H1 (cell line): Measurements from ENCODE around the gene DENND1A. TPM values are rescaled to one million over a fixed set of nuclear protein-coding genes. Genes with fewer than 3 reads are reported as not detected.

Experiments
- CTCF ChIA-PET: fragments of 300-600 bp; sonication (Branson Sonifier 250); formaldehyde crosslinking; loops from one replicate; lab custom pipeline; 2021; ENCODE audit not compliant: partially characterized antibody; lab: Charles Lee
- POLR2A ChIA-PET: fragments of 300-600 bp; sonication (Branson Sonifier 250); formaldehyde crosslinking; loops from one replicate; lab custom pipeline; 2021; ENCODE audit warnings: inconsistent platforms; ENCODE audit not compliant: partially characterized antibody; lab: Charles Lee
- DNase-seq, 2 experiments: peaks; one replicate each; pipeline versions ENCODE4 v3.0.0 to v3.0.0-alpha.2; 2010 to 2022; ENCODE audit warnings: low spot score in 2 of 2, low read depth in 1 of 2, mixed read lengths in 1 of 2
- FAIRE-seq: peaks from 2 replicates; lab custom pipeline; 2011; peaks lifted over from hg19 to GRCh38; lab: Jason Lieb, UNC
- H2AFZ ChIP-seq: 2 replicates; pipeline ENCODE4 v1.8.1; 2012; ENCODE audit warnings: low read length, inconsistent platforms
- H2AK5ac ChIP-seq: 2 replicates; pipeline ENCODE4 v1.6.1; 2013; ENCODE audit warnings: low read depth, low read length
- H2BK120ac ChIP-seq: replicated peaks from 2 replicates; pipeline ENCODE3; 2013; ENCODE audit warnings: low read depth, low read length, inconsistent platforms
- H2BK12ac ChIP-seq: 2 replicates; pipeline ENCODE4 v1.6.1; 2013; ENCODE audit warnings: low read depth, low read length
- H2BK15ac ChIP-seq: 2 replicates; pipeline ENCODE4 v1.6.1; 2013; ENCODE audit warnings: low read length
- H2BK20ac ChIP-seq: 2 replicates; pipeline ENCODE4 v1.6.1; 2013; ENCODE audit warnings: low read length
- H2BK5ac ChIP-seq: 2 replicates; pipeline ENCODE4 v1.6.1; 2013; ENCODE audit warnings: low read depth, low read length
- H3K14ac ChIP-seq: 2 replicates; pipeline ENCODE4 v1.6.1; 2013; ENCODE audit warnings: inconsistent platforms; ENCODE audit not compliant: insufficient read length
- H3K18ac ChIP-seq: 2 replicates; pipeline ENCODE4 v1.6.1; 2013; ENCODE audit warnings: low read length; ENCODE audit errors: extremely low read depth
- H3K23ac ChIP-seq: 2 replicates; pipeline ENCODE4 v1.6.1; 2013; ENCODE audit warnings: inconsistent platforms; ENCODE audit not compliant: insufficient read length
- H3K23me2 ChIP-seq: 2 replicates; pipeline ENCODE4 v1.6.1; 2013; ENCODE audit warnings: low read depth, low read length
- H3K27ac ChIP-seq: 2 replicates; pipeline ENCODE4 v1.6.1; 2011; ENCODE audit warnings: low read depth, low read length, inconsistent platforms
- H3K27me3 ChIP-seq, 4 experiments: replicated peaks in 1 of 4; 1 replicate in 1 of 4; 2 replicates in 3 of 4; pipeline versions ENCODE4 v1.6.1 to v1.8.1; 2011 to 2013; ENCODE audit warnings: low read length in 3 of 4, mild to moderate bottlenecking in 3 of 4, inconsistent platforms in 2 of 4, mixed read lengths in 2 of 4, moderate library complexity in 1 of 4; ENCODE audit not compliant: control insufficient read depth in 3 of 4, insufficient read depth in 3 of 4; ENCODE audit errors: extremely low read depth in 1 of 4
- H3K36me3 ChIP-seq, 4 experiments: 2 replicates each; pipeline versions ENCODE4 v1.6.1 to v1.8.1; 2011 to 2013; ENCODE audit warnings: mild to moderate bottlenecking in 4 of 4, low read length in 3 of 4, moderate library complexity in 2 of 4, control low read depth in 1 of 4, inconsistent platforms in 1 of 4; ENCODE audit not compliant: insufficient read depth in 4 of 4, control insufficient read depth in 2 of 4
- H3K4ac ChIP-seq: replicated peaks from 2 replicates; pipeline ENCODE3; 2013; ENCODE audit warnings: low read length, low read depth, mixed read lengths, inconsistent platforms; ENCODE audit not compliant: insufficient read length
- H3K4me1 ChIP-seq, 4 experiments: replicated peaks in 1 of 4; 1 replicate in 1 of 4; 2 replicates in 3 of 4; pipeline versions ENCODE4 v1.6.1 to v1.8.1; 2011 to 2013; ENCODE audit warnings: low read length in 3 of 4, inconsistent platforms in 2 of 4, mixed read lengths in 1 of 4; ENCODE audit not compliant: insufficient read depth in 4 of 4, control insufficient read depth in 3 of 4
- H3K4me2 ChIP-seq, 2 experiments: 2 replicates each; pipeline versions ENCODE4 v1.6.1 to v1.8.1; 2011 to 2013; ENCODE audit warnings: low read depth in 2 of 2, low read length in 2 of 2, control low read depth in 1 of 2, inconsistent platforms in 1 of 2, mild to moderate bottlenecking in 1 of 2; ENCODE audit not compliant: insufficient read depth in 1 of 2
- H3K4me3 ChIP-seq, 4 experiments: fragments of 200-600, 300-600 bp in 1 of 4; sonication (generic), shearing (Covaris generic), sonication (Bioruptor Twin) in 1 of 4; 2 replicates each; pipeline versions ENCODE4 v1.5.1 to v1.8.1; 2011 to 2016; ENCODE audit warnings: low read length in 4 of 4, low read depth in 3 of 4, control low read depth in 2 of 4, inconsistent platforms in 2 of 4, mild to moderate bottlenecking in 2 of 4, mixed read lengths in 1 of 4, moderate library complexity in 1 of 4; ENCODE audit not compliant: insufficient read depth in 2 of 4; ENCODE audit errors: extremely low read depth in 1 of 4
- H3K56ac ChIP-seq: replicated peaks from 2 replicates; pipeline ENCODE3; 2013; ENCODE audit warnings: low read depth, mild to moderate bottlenecking, mixed read lengths, low read length, inconsistent platforms; ENCODE audit not compliant: insufficient read length
- H3K79me1 ChIP-seq: 2 replicates; pipeline ENCODE4 v1.6.1; 2013; ENCODE audit warnings: low read depth, low read length, control low read depth
- H3K79me2 ChIP-seq, 2 experiments: 2 replicates each; pipeline versions ENCODE4 v1.6.1 to v1.8.1; 2012 to 2013; ENCODE audit warnings: low read length in 2 of 2, mild to moderate bottlenecking in 2 of 2, inconsistent platforms in 1 of 2; ENCODE audit not compliant: insufficient read depth in 2 of 2, control insufficient read depth in 1 of 2
- H3K9ac ChIP-seq, 4 experiments: replicated peaks in 1 of 4; 1 replicate in 1 of 4; 2 replicates in 3 of 4; pipeline versions ENCODE4 v1.6.1 to v1.8.1; 2011 to 2013; ENCODE audit warnings: low read depth in 3 of 4, low read length in 3 of 4, control low read depth in 2 of 4, mild to moderate bottlenecking in 2 of 4, moderate library complexity in 2 of 4, inconsistent platforms in 1 of 4; ENCODE audit errors: extremely low read depth in 1 of 4
- H3K9me3 ChIP-seq, 2 experiments: 2 replicates each; pipeline versions ENCODE4 v1.6.1 to v1.8.1; 2012 to 2013; ENCODE audit warnings: mild to moderate bottlenecking in 2 of 2, moderate library complexity in 2 of 2, control low read depth in 1 of 2, inconsistent platforms in 1 of 2, low read depth in 1 of 2, low read length in 1 of 2, mixed read lengths in 1 of 2; ENCODE audit not compliant: insufficient read depth in 2 of 2
- H4K20me1 ChIP-seq, 2 experiments: replicated peaks in 1 of 2; 2 replicates each; pipeline versions ENCODE3 to v1.8.1; 2011 to 2013; ENCODE audit warnings: inconsistent platforms in 2 of 2, low read length in 2 of 2, mild to moderate bottlenecking in 1 of 2; ENCODE audit not compliant: insufficient read depth in 2 of 2, control insufficient read depth in 1 of 2
- H4K5ac ChIP-seq: 2 replicates; pipeline ENCODE4 v1.6.1; 2013; ENCODE audit warnings: low read length, low read depth, mixed read lengths, inconsistent platforms; ENCODE audit not compliant: insufficient read length
- H4K8ac ChIP-seq: 2 replicates; pipeline ENCODE4 v1.8.0; 2013; ENCODE audit warnings: mild to moderate bottlenecking, moderate library complexity, low read length, inconsistent platforms; ENCODE audit not compliant: insufficient read depth; ENCODE audit errors: extremely low read depth
- H4K91ac ChIP-seq: replicated peaks from 2 replicates; pipeline ENCODE3; 2013; ENCODE audit warnings: low read length, mixed read lengths, inconsistent platforms; ENCODE audit not compliant: insufficient read length
- BACH1 ChIP-seq: IDR thresholded peaks from 2 replicates; pipeline ENCODE4 v1.6.1; 2012; ENCODE audit warnings: low read length, improper control_type of control experiment
- KDM4A ChIP-seq: IDR thresholded peaks from one replicate; pipeline ENCODE4 v1.7.1; 2012; ENCODE audit warnings: low read depth, mild to moderate bottlenecking, moderate library complexity, low read length, inconsistent platforms; ENCODE audit not compliant: severe bottlenecking
- RFX5 ChIP-seq: IDR thresholded peaks from 2 replicates; pipeline ENCODE4 v1.6.1; 2011; ENCODE audit warnings: low read depth, low read length, improper control_type of control experiment, borderline replicate concordance
- SP1 ChIP-seq: IDR thresholded peaks from 2 replicates; pipeline ENCODE4 v1.6.1; 2011; ENCODE audit warnings: low read depth, low read length
- SP2 ChIP-seq: IDR thresholded peaks from 2 replicates; pipeline ENCODE4 v1.6.1; 2012; ENCODE audit warnings: mild to moderate bottlenecking, low read length, inconsistent platforms
- SRF ChIP-seq: IDR thresholded peaks from 2 replicates; pipeline ENCODE4 v1.6.1; 2011; ENCODE audit warnings: mild to moderate bottlenecking, low read depth, low read length, moderate library complexity
- WGBS, 2 experiments: shearing (Covaris generic) in 1 of 2; methylation state at CpG; one replicate each; pipeline versions ENCODE4 v1.1.6 to v1.1.7; 2013 to 2015; ENCODE audit warnings: low lambda C conversion rate in 2 of 2, mixed read lengths in 2 of 2, inconsistent platforms in 1 of 2, low coverage in 1 of 2, missing lambda C conversion rate in 1 of 2; ENCODE audit not compliant: insufficient replicate concordance in 2 of 2, insufficient coverage in 1 of 2, insufficient read length in 1 of 2; ENCODE audit errors: extremely low coverage in 1 of 2, missing lambda C conversion rate in 1 of 2; 5-methylcytosine and 5-hydroxymethylcytosine counted together
- polyA plus RNA-seq, 7 experiments: library from polyadenylated mRNA; depleted of rRNA in 3 of 7; stranded (reverse) in 5 of 7; unstranded in 2 of 7; fragments of >200 nt in 5 of 7; fragments of 200-250 nt in 2 of 7; gene quantifications; 1 replicate in 5 of 7; 2 replicates in 1 of 7; 4 replicates in 1 of 7; pipeline versions ENCODE4 v1.2.1 to v1.2.3, GENCODE V29; 2011 to 2013; ENCODE audit warnings: missing spikeins in 2 of 7, mixed read lengths in 2 of 7
- total RNA-seq: library from RNA; stranded (reverse); fragmentation: NEBNext Ultra II Directional; extraction: Animal tissue kit (Norgen Biotek cat#: 25700); gene quantifications from 2 replicates; pipeline ENCODE4 v1.2.1, GENCODE V29; 2021
- TF ChIP-seq, protein P1 (sequence below): IDR thresholded peaks from 2 replicates; pipeline ENCODE4 v1.6.1; 2012; ENCODE audit warnings: low read length, inconsistent platforms

Gene DENND1A
- total and polyA plus RNA-seq, 2 of the 8 experiments (the other 6 are each of a cell fraction or from before 2014, with no cell fraction given), result 24.1 to 26.4 TPM

DNA sequence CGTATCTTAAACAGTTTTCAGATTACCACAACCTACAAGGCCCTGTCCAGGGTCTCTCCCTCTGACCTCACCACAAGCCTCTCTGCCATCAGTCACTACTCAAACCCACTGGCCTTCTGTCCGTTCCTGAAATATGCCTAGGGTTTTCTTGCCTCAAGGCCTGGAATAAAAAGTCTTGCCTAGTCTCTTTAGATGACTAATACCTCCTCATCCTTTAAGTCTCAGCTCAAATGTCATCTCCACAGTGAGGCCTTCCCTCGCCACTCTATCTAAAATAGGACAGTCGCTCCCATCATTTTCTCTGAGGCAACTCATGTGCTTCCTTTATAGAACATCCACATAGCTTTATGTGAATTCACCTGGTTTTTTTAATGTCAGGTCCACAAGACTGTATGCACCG is 5.2 kb downstream of the DENND1A start:
- no peak overlapping the region for H3K27ac ChIP-seq
- TF ChIP-seq BACH1 (no peak), RFX5 (no peak), SP1 (no peak), SRF (no peak), KDM4A (no peak), SP2 (no peak)
- TF ChIP-seq, protein P1, sequence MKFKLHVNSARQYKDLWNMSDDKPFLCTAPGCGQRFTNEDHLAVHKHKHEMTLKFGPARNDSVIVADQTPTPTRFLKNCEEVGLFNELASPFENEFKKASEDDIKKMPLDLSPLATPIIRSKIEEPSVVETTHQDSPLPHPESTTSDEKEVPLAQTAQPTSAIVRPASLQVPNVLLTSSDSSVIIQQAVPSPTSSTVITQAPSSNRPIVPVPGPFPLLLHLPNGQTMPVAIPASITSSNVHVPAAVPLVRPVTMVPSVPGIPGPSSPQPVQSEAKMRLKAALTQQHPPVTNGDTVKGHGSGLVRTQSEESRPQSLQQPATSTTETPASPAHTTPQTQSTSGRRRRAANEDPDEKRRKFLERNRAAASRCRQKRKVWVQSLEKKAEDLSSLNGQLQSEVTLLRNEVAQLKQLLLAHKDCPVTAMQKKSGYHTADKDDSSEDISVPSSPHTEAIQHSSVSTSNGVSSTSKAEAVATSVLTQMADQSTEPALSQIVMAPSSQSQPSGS, result no peak
- no peak overlapping the region for H3K18ac ChIP-seq

More for the DNA sequence above, 5.2 kb downstream of the DENND1A start:
- H2BK20ac ChIP-seq, result no peak overlapping the region
- POLR2A ChIA-PET, result interaction anchor here (1.0 kb wide), 1 partner anchor 58 kb away, joined by 3 read pairs; no protein-coding TSS in a partner anchor
- H3K4me1 ChIP-seq, result peaks cover 16 to 25% (median 23%) of the 10 kb centered on the region in 4 experiments; a peak in 6 of 7 replicates
- H2AFZ ChIP-seq, result no peak overlapping the region
- H2BK12ac ChIP-seq, result no peak overlapping the region
- H3K79me2 ChIP-seq, result peaks cover 5 to 81% of the 10 kb centered on the region in 2 experiments; a peak in 2 of 4 replicates
- no peak overlapping the region for H4K8ac ChIP-seq
- no peak overlapping the region; the same call in 1 of the 2 replicates for H2AK5ac ChIP-seq
- no peak overlapping the region for H4K5ac ChIP-seq
- CTCF ChIA-PET, result interaction anchor here (0.9 to 1.0 kb wide), 3 partner anchors 54 to 381 kb away, joined by 3 to 4 read pairs (median 3); no protein-coding TSS in a partner anchor
- no peak for FAIRE-seq
- 0 out of 4 replicates have a peak, but pooled peaks cover 0 to 4% of the 10 kb centered on the region in 2 experiments for H3K9me3 ChIP-seq
- H3K23me2 ChIP-seq, result peaks cover 4% of the 10 kb centered on the region; the same call in 1 of the 2 replicates
- H3K14ac ChIP-seq, result no peak overlapping the region
- 85% methylated on average over 5 of the region's 5 CpGs; no CpG with 5 or more reads in 1 of the 2 experiments for WGBS, 2 experiments
- no peak overlapping the region for H3K56ac ChIP-seq
- H3K36me3 ChIP-seq, result no peaks in the 10 kb centered on the region; a peak in 1 of 8 replicates
- H3K4ac ChIP-seq, result no peak overlapping the region
- H3K27me3 ChIP-seq, result no peaks in the 10 kb centered on the region
- H3K9ac ChIP-seq, result no peak overlapping the region
- H3K4me2 ChIP-seq, result no peak overlapping the region
- no peak overlapping the region for H4K91ac ChIP-seq
- H2BK5ac ChIP-seq, result no peak overlapping the region
- peaks cover 6 to 8% of the 10 kb centered on the region in 2 experiments for H4K20me1 ChIP-seq
- H3K4me3 ChIP-seq, result no peak overlapping the region
- H2BK120ac ChIP-seq, result no peak overlapping the region
- H3K79me1 ChIP-seq, result peaks cover 4% of the 10 kb centered on the region
- no peak for DNase-seq
- H2BK15ac ChIP-seq, result no peak overlapping the region
- no peak overlapping the region for H3K23ac ChIP-seq
